D721Med (cell line): ENCODE measurements around the gene STXBP1.

Experiments
- DNase-seq: peaks from one replicate; pipeline ENCODE4 v3.0.0; 2011; ENCODE audit warnings: low spot score; ENCODE audit not compliant: insufficient read length
- FAIRE-seq: peaks from 2 replicates; lab custom pipeline; 2011; peaks lifted over from hg19 to GRCh38; lab: Jason Lieb, UNC
- CTCF ChIP-seq: IDR thresholded peaks from 2 replicates; pipeline ENCODE4 v1.5.1; 2012; ENCODE audit warnings: mild to moderate bottlenecking, control low read depth; ENCODE audit not compliant: insufficient read depth; ENCODE audit errors: missing control alignments

STXBP1 gene

GRCh38 chr9:127667906-127668305 lies 55.8 kb downstream of the STXBP1 start:
- FAIRE-seq (no peak), DNase-seq (no peak)
- TF ChIP-seq CTCF, result no peak

- no peak for DNase-seq
- no peak for TF ChIP-seq CTCF
- no peak for FAIRE-seq
Measured at GRCh38 chr9:127673234-127673633, 61.2 kb downstream of the STXBP1 start.

- FAIRE-seq, result no peak
- no peak for TF ChIP-seq CTCF
- DNase-seq, result no peak
Measured at GRCh38 chr9:127676638-127677037, 64.6 kb downstream of the STXBP1 start.

- FAIRE-seq (no peak), DNase-seq (no peak)
- TF ChIP-seq CTCF, result no peak
Measured at GRCh38 chr9:127679506-127679905, 67.4 kb downstream of the STXBP1 start.

- DNase-seq (no peak), FAIRE-seq (no peak)
- no peak for TF ChIP-seq CTCF
Measured at GRCh38 chr9:127680226-127680625, 68.1 kb downstream of the STXBP1 start.

- no peak for DNase-seq
- TF ChIP-seq CTCF, result no peak
- FAIRE-seq, result no peak
Measured at GRCh38 chr9:127680846-127681245, 68.8 kb downstream of the STXBP1 start.

- TF ChIP-seq CTCF, result no peak
- DNase-seq (no peak), FAIRE-seq (no peak)
Measured at GRCh38 chr9:127682351-127683136, 70.5 kb downstream of the STXBP1 start.
